Parathyroid adenoma (tissue), 2 donors: ENCODE results near the gene ZNF672.

Experiments
- H2AFZ ChIP-seq: fragments of 300-600 bp; sonication (generic); one replicate; pipeline ENCODE4 v1.7.0; 2017; ENCODE audit warnings: antibody characterized with exemption, mild to moderate bottlenecking
- H3K27ac ChIP-seq: fragments of 300-600 bp; sonication (generic); one replicate; pipeline ENCODE4 v1.7.0; 2017
- H3K27me3 ChIP-seq: fragments of 300-600 bp; sonication (generic); one replicate; pipeline ENCODE4 v1.7.0; 2017; ENCODE audit warnings: low read length; ENCODE audit not compliant: control insufficient read depth, insufficient read depth
- H3K36me3 ChIP-seq: fragments of 300-600 bp; sonication (generic); one replicate; pipeline ENCODE4 v1.7.0; 2017; ENCODE audit warnings: low read length; ENCODE audit not compliant: control insufficient read depth, insufficient read depth
- H3K4me1 ChIP-seq: fragments of 300-600 bp; sonication (generic); one replicate; pipeline ENCODE4 v1.7.0; 2017; ENCODE audit warnings: control low read depth
- H3K4me2 ChIP-seq: fragments of 300-600 bp; sonication (generic); one replicate; pipeline ENCODE4 v1.7.0; 2017; ENCODE audit warnings: low read length
- H3K4me3 ChIP-seq: fragments of 300-600 bp; sonication (generic); one replicate; pipeline ENCODE4 v1.7.0; 2017; ENCODE audit warnings: low read depth, low read length
- H3K79me2 ChIP-seq: fragments of 300-600 bp; sonication (generic); one replicate; pipeline ENCODE4 v1.7.0; 2017; ENCODE audit warnings: control low read depth
- H3K9ac ChIP-seq: fragments of 300-600 bp; sonication (generic); one replicate; pipeline ENCODE4 v1.7.0; 2017; ENCODE audit warnings: mild to moderate bottlenecking
- H3K9me3 ChIP-seq: fragments of 300-600 bp; sonication (generic); one replicate; pipeline ENCODE4 v1.7.0; 2017; ENCODE audit warnings: low read length; ENCODE audit not compliant: control insufficient read depth
- CTCF ChIP-seq: fragments of 300-600 bp; sonication (generic); IDR thresholded peaks from one replicate; pipeline ENCODE4 v1.7.0; 2017; ENCODE audit warnings: antibody characterized with exemption, mild to moderate bottlenecking
- donor health status: primary hyperparathyroidism.

The ZNF672 gene

GRCh38 chr1:248860007-248860406, 22.0 kb downstream of the ZNF672 start:
- no peaks in the 10 kb centered on the region for H3K27me3 ChIP-seq
- TF ChIP-seq CTCF, result no peak
- H3K4me2 ChIP-seq, result no peak overlapping the region
- H3K4me3 ChIP-seq, result peak overlapping the region; percentile 81
- H3K9ac ChIP-seq, result no peak overlapping the region
- no peaks in the 10 kb centered on the region for H3K36me3 ChIP-seq
- no peaks in the 10 kb centered on the region for H3K79me2 ChIP-seq
- H2AFZ ChIP-seq, result no peak overlapping the region
- H3K9me3 ChIP-seq, result no peaks in the 10 kb centered on the region
- no peak overlapping the region for H3K27ac ChIP-seq
- H3K4me1 ChIP-seq, result peaks cover 9% of the 10 kb centered on the region

DNA sequence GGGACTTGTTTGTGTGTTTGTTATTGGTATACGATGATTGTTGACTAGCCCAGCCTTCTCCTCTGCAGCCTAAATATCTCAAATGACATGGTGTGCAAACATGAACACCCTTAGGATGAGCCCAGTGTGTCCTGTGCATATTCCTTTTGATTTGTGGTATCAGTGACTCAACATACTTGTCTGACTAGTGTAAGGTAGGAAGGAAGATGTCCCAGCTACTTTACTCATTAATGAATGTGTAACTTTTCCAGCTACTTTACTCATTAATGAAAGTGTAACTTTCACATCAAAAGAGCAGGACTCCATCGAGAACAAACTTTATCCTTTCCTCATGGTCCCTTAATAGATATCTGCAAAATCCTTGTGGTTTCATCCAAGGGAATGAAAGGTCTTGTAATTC, 23.6 kb downstream of the ZNF672 start:
- H3K27ac ChIP-seq, result no peak overlapping the region
- no peaks in the 10 kb centered on the region for H3K36me3 ChIP-seq
- no peaks in the 10 kb centered on the region for H3K9me3 ChIP-seq
- no peak overlapping the region for H2AFZ ChIP-seq
- H3K4me2 ChIP-seq, result no peak overlapping the region
- no peaks in the 10 kb centered on the region for H3K79me2 ChIP-seq
- peaks cover 9% of the 10 kb centered on the region for H3K4me1 ChIP-seq
- H3K27me3 ChIP-seq, result no peaks in the 10 kb centered on the region
- H3K4me3 ChIP-seq, result no peak overlapping the region
- H3K9ac ChIP-seq, result no peak overlapping the region
- no peak for TF ChIP-seq CTCF

DNA sequence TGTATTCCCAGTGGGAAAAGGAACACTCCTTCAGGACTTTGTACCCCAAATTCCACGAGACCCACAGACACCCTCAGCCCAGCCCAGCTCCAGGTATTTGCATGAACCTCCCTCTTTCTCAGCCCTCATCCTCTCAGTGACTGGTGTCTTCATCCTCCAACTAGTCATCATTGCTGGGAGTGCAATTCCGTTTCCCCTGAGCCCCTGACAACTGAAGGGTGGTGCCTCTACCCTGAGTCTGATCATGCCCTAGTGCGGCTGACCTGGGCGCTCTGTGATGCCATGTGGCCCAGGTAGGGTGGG, 24.6 kb downstream of the ZNF672 start:
- Histone ChIP-seq H3K9me3 (no peaks in the 10 kb centered on the region), H3K36me3 (no peaks in the 10 kb centered on the region), H3K4me1 (peaks cover 5% of the 10 kb centered on the region), H3K4me3 (peak overlapping the region; percentile 59), H3K9ac (no peak overlapping the region), H3K79me2 (no peaks in the 10 kb centered on the region), H2AFZ (peak overlapping the region; percentile 93), H3K27ac (peak overlapping the region; percentile 41), H3K4me2 (peak overlapping the region; percentile 91), H3K27me3 (no peaks in the 10 kb centered on the region)
- no peak for TF ChIP-seq CTCF

GRCh38 chr1:248862998-248863881, 25.2 kb downstream of the ZNF672 start:
- Histone ChIP-seq H3K4me1 (peaks cover 3% of the 10 kb centered on the region), H3K9ac (no peak overlapping the region), H3K27me3 (no peaks in the 10 kb centered on the region), H2AFZ (peak overlapping the region; percentile 93), H3K27ac (peak overlapping the region; percentile 41), H3K4me3 (peak overlapping the region; percentile 59), H3K4me2 (peak overlapping the region; percentile 91), H3K79me2 (no peaks in the 10 kb centered on the region), H3K36me3 (no peaks in the 10 kb centered on the region), H3K9me3 (no peaks in the 10 kb centered on the region)
- no peak for TF ChIP-seq CTCF
